ENCODE measurements around the gene SPOCK2.

DNA sequence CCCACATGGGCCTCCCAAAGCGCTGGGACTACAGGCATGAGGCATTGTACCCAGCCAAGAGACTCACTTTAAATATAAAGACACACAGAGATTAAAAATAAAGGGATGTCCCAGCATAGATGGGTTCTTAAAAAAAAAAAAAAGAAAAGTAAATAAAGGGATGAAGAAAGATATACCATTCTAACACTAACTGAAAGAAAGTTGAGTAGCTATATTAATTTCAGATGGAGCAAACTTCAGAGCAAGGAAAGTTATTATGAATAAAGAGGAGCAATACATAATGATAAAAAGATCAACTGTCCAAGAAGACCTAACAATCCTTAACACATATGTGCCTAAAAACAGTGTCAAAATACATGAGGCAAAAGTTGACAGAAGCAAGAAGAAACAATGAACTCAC, 33.0 kb upstream of the SPOCK2 start:
- TF ChIP-seq, protein P1, sequence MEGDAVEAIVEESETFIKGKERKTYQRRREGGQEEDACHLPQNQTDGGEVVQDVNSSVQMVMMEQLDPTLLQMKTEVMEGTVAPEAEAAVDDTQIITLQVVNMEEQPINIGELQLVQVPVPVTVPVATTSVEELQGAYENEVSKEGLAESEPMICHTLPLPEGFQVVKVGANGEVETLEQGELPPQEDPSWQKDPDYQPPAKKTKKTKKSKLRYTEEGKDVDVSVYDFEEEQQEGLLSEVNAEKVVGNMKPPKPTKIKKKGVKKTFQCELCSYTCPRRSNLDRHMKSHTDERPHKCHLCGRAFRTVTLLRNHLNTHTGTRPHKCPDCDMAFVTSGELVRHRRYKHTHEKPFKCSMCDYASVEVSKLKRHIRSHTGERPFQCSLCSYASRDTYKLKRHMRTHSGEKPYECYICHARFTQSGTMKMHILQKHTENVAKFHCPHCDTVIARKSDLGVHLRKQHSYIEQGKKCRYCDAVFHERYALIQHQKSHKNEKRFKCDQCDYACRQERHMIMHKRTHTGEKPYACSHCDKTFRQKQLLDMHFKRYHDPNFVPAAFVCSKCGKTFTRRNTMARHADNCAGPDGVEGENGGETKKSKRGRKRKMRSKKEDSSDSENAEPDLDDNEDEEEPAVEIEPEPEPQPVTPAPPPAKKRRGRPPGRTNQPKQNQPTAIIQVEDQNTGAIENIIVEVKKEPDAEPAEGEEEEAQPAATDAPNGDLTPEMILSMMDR (IDR thresholded peaks at IDR 0.05): no peak
- TF ChIP-seq EZH2 (IDR thresholded peaks at IDR 0.05; ENCODE audit: borderline replicate concordance, insufficient read depth, low read depth, low read length, poor library complexity, severe bottlenecking): no peak

All from B cell (primary cell).